ENCODE data around the gene CBR3.

GRCh38 chr21:36126621-36127110, 8.2 kb upstream of the CBR3 start:
- TF ChIP-seq POLR2A (IDR thresholded peaks at IDR 0.05) (no peak), CTCF (IDR thresholded peaks at IDR 0.05) (no peak)

Data from right lobe of liver (tissue), 4 donors.